Central memory CD8-positive, alpha-beta T cell (primary cell): ENCODE measurements around the gene EPB41L2.

ENCODE experiments used
- ATAC-seq: fragments of 150-1000 bp; cut with Tn5 transposase; replicated peaks from 2 replicates; pipeline ENCODE4 v1.10.0; 2022; ENCODE audit warnings: mild to moderate bottlenecking, moderate FRiP score, moderate number of reproducible peaks; ENCODE audit not compliant: poor library complexity, severe bottlenecking; ENCODE audit errors: extremely low read depth
- DNase-seq, 2 donors: peaks; one replicate each; pipeline ENCODE4 v3.0.0; 2021; ENCODE audit warnings: low spot score in 2 of 2
- H3K27ac Mint-ChIP-seq: one replicate; pipeline ENCODE4 v1.8.0; 2022; ENCODE audit warnings: low read depth, mild to moderate bottlenecking, moderate library complexity, mixed read lengths
- H3K27me3 Mint-ChIP-seq: one replicate; pipeline ENCODE4 v1.8.0; 2022; ENCODE audit warnings: mixed read lengths
- H3K36me3 Mint-ChIP-seq: one replicate; pipeline ENCODE4 v1.8.0; 2022; ENCODE audit warnings: mild to moderate bottlenecking, moderate library complexity, mixed read lengths; ENCODE audit not compliant: insufficient read depth
- H3K4me1 Mint-ChIP-seq: one replicate; pipeline ENCODE4 v1.8.0; 2022; ENCODE audit warnings: mixed read lengths
- H3K4me3 Mint-ChIP-seq: one replicate; pipeline ENCODE4 v1.8.0; 2022; ENCODE audit warnings: mild to moderate bottlenecking, moderate library complexity, mixed read lengths
- H3K9me3 Mint-ChIP-seq: one replicate; pipeline ENCODE4 v1.8.0; 2022; ENCODE audit warnings: mixed read lengths

EPB41L2 gene

GRCh38 chr6:130831607-130832006 lies 231.4 kb downstream of the EPB41L2 start:
- Mint-ChIP-seq H3K36me3 (no peaks in the 10 kb centered on the region), H3K27me3 (no peaks in the 10 kb centered on the region), H3K9me3 (no peaks in the 10 kb centered on the region), H3K4me3 (no peak overlapping the region), H3K4me1 (no peaks in the 10 kb centered on the region), H3K27ac (no peak overlapping the region)
- no peak for ATAC-seq
- DNase-seq, result no peak

- DNase-seq, result no peak
- Mint-ChIP-seq H3K4me1 (peaks cover 6% of the 10 kb centered on the region), H3K4me3 (no peak overlapping the region), H3K27me3 (no peaks in the 10 kb centered on the region), H3K36me3 (no peaks in the 10 kb centered on the region), H3K9me3 (no peaks in the 10 kb centered on the region), H3K27ac (no peak overlapping the region)
- no peak for ATAC-seq
Measured at GRCh38 chr6:130829333-130829910, 233.6 kb downstream of the EPB41L2 start.

- no peak within 1 kb of the TSS for H3K27ac Mint-ChIP-seq
- H3K9me3 Mint-ChIP-seq, result no peaks in the 10 kb centered on the region
- peaks cover 6% of the 10 kb centered on the region for H3K4me1 Mint-ChIP-seq
- DNase-seq (no peak), ATAC-seq (no peak)
- H3K4me3 Mint-ChIP-seq, result no peak within 1 kb of the TSS
- no peaks in the 10 kb centered on the region for H3K27me3 Mint-ChIP-seq
- no peaks in the 10 kb centered on the region for H3K36me3 Mint-ChIP-seq
Measured at GRCh38 chr6:130827247-130828149, 235.5 kb downstream of the EPB41L2 start, which contains the start of gene SMLR1. TSS of gene SMLR1 (plus strand) at chr6:130827406. CDS start at chr6:130827414, 8 bp downstream.

- DNase-seq (no peak), ATAC-seq (no peak)
- Mint-ChIP-seq H3K4me1 (peaks cover 6% of the 10 kb centered on the region), H3K27me3 (no peaks in the 10 kb centered on the region), H3K27ac (no peak overlapping the region), H3K4me3 (no peak overlapping the region), H3K36me3 (no peaks in the 10 kb centered on the region), H3K9me3 (no peaks in the 10 kb centered on the region)
Measured at GRCh38 chr6:130826442-130827246, 236.4 kb downstream of the EPB41L2 start.

- Mint-ChIP-seq H3K9me3 (no peaks in the 10 kb centered on the region), H3K4me1 (peaks cover 6% of the 10 kb centered on the region), H3K27me3 (no peaks in the 10 kb centered on the region)
Measured at GRCh38 chr6:130825772-130826441, 237.1 kb downstream of the EPB41L2 start.

GRCh38 chr6:130824978-130825694 lies 237.9 kb downstream of the EPB41L2 start:
- H3K4me1 Mint-ChIP-seq, result peaks cover 6% of the 10 kb centered on the region
- no peaks in the 10 kb centered on the region for H3K36me3 Mint-ChIP-seq
- H3K4me3 Mint-ChIP-seq, result no peak overlapping the region
- H3K27me3 Mint-ChIP-seq, result no peaks in the 10 kb centered on the region
- ATAC-seq (no peak), DNase-seq (no peak)
- no peak overlapping the region for H3K27ac Mint-ChIP-seq
- no peaks in the 10 kb centered on the region for H3K9me3 Mint-ChIP-seq

More at GRCh38 chr6:130825772-130826441, 237.1 kb downstream of the EPB41L2 start:
- no peak overlapping the region for H3K27ac Mint-ChIP-seq
- no peaks in the 10 kb centered on the region for H3K36me3 Mint-ChIP-seq
- no peak for ATAC-seq
- DNase-seq, result no peak
- no peak overlapping the region for H3K4me3 Mint-ChIP-seq

GRCh38 chr6:130822736-130823135 lies 240.3 kb downstream of the EPB41L2 start:
- ATAC-seq (no peak), DNase-seq (no peak)
- Mint-ChIP-seq H3K36me3 (no peaks in the 10 kb centered on the region), H3K9me3 (no peaks in the 10 kb centered on the region), H3K27ac (no peak overlapping the region), H3K27me3 (peaks cover 4% of the 10 kb centered on the region), H3K4me3 (no peak overlapping the region), H3K4me1 (peaks cover 6% of the 10 kb centered on the region)

- H3K9me3 Mint-ChIP-seq, result no peaks in the 10 kb centered on the region
- H3K27ac Mint-ChIP-seq, result no peak overlapping the region
- H3K36me3 Mint-ChIP-seq, result no peaks in the 10 kb centered on the region
- DNase-seq, result no peak
- H3K27me3 Mint-ChIP-seq, result peaks cover 12% of the 10 kb centered on the region
- H3K4me1 Mint-ChIP-seq, result no peaks in the 10 kb centered on the region
- H3K4me3 Mint-ChIP-seq, result no peak overlapping the region
- ATAC-seq, result no peak
Measured at GRCh38 chr6:130815200-130816071, 247.6 kb downstream of the EPB41L2 start.

- Mint-ChIP-seq H3K4me1 (no peaks in the 10 kb centered on the region), H3K9me3 (no peaks in the 10 kb centered on the region), H3K4me3 (no peak overlapping the region), H3K27ac (no peak overlapping the region), H3K27me3 (peaks cover 12% of the 10 kb centered on the region), H3K36me3 (no peaks in the 10 kb centered on the region)
- ATAC-seq (no peak), DNase-seq (no peak)
Measured at GRCh38 chr6:130814506-130814905, 248.5 kb downstream of the EPB41L2 start.

- Mint-ChIP-seq H3K4me3 (no peak overlapping the region), H3K27me3 (peaks cover 9% of the 10 kb centered on the region), H3K27ac (no peak overlapping the region), H3K9me3 (no peaks in the 10 kb centered on the region), H3K36me3 (no peaks in the 10 kb centered on the region), H3K4me1 (no peaks in the 10 kb centered on the region)
- no peak for DNase-seq
- ATAC-seq, result no peak
Measured at GRCh38 chr6:130811932-130812331, 251.1 kb downstream of the EPB41L2 start.
